NCI-H524 treated with DMSO at 0.1 percent for 48 hours (cell line): ENCODE results near the gene CHRD.

Experiments
- DNase-seq: peaks from one replicate; lab custom pipeline; 2025; lab: John Stamatoyannopoulos, UW

Gene CHRD

GRCh38 chr3:184346480-184347190, 33.2 kb upstream of the CHRD start:
- no peak for DNase-seq

- DNase-seq: no peak
Observed at GRCh38 chr3:184347321-184348056, 32.4 kb upstream of the CHRD start.

- DNase-seq: no peak
Observed at GRCh38 chr3:184348057-184348382, 31.8 kb upstream of the CHRD start.

GRCh38 chr3:184349563-184350470, 30.0 kb upstream of the CHRD start:
- DNase-seq: no peak

GRCh38 chr3:184350618-184351017, 29.2 kb upstream of the CHRD start:
- DNase-seq: no peak

- DNase-seq: no peak
Observed at GRCh38 chr3:184351511-184352148, 28.2 kb upstream of the CHRD start.

- DNase-seq: no peak
Observed at GRCh38 chr3:184352149-184352785, 27.6 kb upstream of the CHRD start.

- no peak for DNase-seq
Observed at GRCh38 chr3:184352897-184353545, 26.8 kb upstream of the CHRD start.

- DNase-seq: no peak
Observed at GRCh38 chr3:184353546-184353941, 26.3 kb upstream of the CHRD start.

- no peak for DNase-seq
Observed at GRCh38 chr3:184354121-184354728, 25.6 kb upstream of the CHRD start.

- no peak for DNase-seq
Observed at GRCh38 chr3:184354754-184355153, 25.1 kb upstream of the CHRD start.

- DNase-seq: no peak
Observed at GRCh38 chr3:184355261-184356040, 24.4 kb upstream of the CHRD start.

- no peak for DNase-seq
Observed at GRCh38 chr3:184357248-184358123, 22.4 kb upstream of the CHRD start.

GRCh38 chr3:184358124-184358767, 21.6 kb upstream of the CHRD start:
- no peak for DNase-seq

GRCh38 chr3:184358921-184359350, 20.9 kb upstream of the CHRD start:
- DNase-seq: no peak

- DNase-seq: no peak
Observed at GRCh38 chr3:184359610-184360009, 20.2 kb upstream of the CHRD start.

- DNase-seq: no peak
Observed at GRCh38 chr3:184360070-184360928, 19.6 kb upstream of the CHRD start.
